A673 (cell line): Measurements from ENCODE around the gene NTRK3. TPM values are rescaled to one million over a fixed set of nuclear protein-coding genes. Genes with fewer than 3 reads are reported as not detected.

ENCODE experiments used
- BruUV-seq: library from RNA; stranded (reverse); fragments of 400-500 nt; replicated peaks from 2 replicates; lab custom pipeline; 2021; lab: Mats Ljungman, UMichigan
- CTCF ChIA-PET: fragments of 300-600 bp; sonication (Branson Sonifier 250); formaldehyde crosslinking; loops from one replicate; lab custom pipeline; 2022; ENCODE audit warnings: antibody characterized with exemption; lab: Charles Lee
- POLR2A ChIA-PET: fragments of 300-600 bp; sonication (Branson Sonifier 250); formaldehyde crosslinking; loops from one replicate; lab custom pipeline; 2022; ENCODE audit warnings: antibody characterized with exemption; ENCODE audit not compliant: low non-redundant PET; lab: Charles Lee
- DNase-seq: peaks from one replicate; pipeline ENCODE4 v3.0.0-alpha.2; 2015; ENCODE audit warnings: low spot score
- H3K27ac ChIP-seq: fragments of 200-600 bp; sonication (generic); 2 replicates; pipeline ENCODE4 v1.5.1; 2016; ENCODE audit warnings: mixed run types, low read depth, mild to moderate bottlenecking, mixed read lengths, antibody characterized with exemption, low read length; ENCODE audit not compliant: poor library complexity, severe bottlenecking
- H3K27me3 ChIP-seq: fragments of 200-600 bp; sonication (generic); replicated peaks from 2 replicates; pipeline ENCODE4 v1.6.1; 2017; ENCODE audit warnings: mixed run types, low read depth, mild to moderate bottlenecking, mixed read lengths, antibody characterized with exemption, low read length; ENCODE audit not compliant: insufficient read depth, poor library complexity
- H3K36me3 ChIP-seq: fragments of 200-600 bp; sonication (generic); 2 replicates; pipeline ENCODE4 v1.6.1; 2016; ENCODE audit warnings: mixed run types, mild to moderate bottlenecking, mixed read lengths, antibody characterized with exemption, low read length; ENCODE audit not compliant: insufficient read depth, poor library complexity, severe bottlenecking
- H3K4me1 ChIP-seq: fragments of 200-600 bp; sonication (generic); 2 replicates; pipeline ENCODE4 v1.6.1; 2017; ENCODE audit warnings: mixed run types, mild to moderate bottlenecking, mixed read lengths, antibody characterized with exemption, low read length; ENCODE audit not compliant: insufficient read depth, poor library complexity, severe bottlenecking
- H3K4me3 ChIP-seq: fragments of 200-600 bp; sonication (generic); 2 replicates; pipeline ENCODE4 v1.5.1; 2016; ENCODE audit warnings: low read depth, mixed run types, mild to moderate bottlenecking, mixed read lengths, low read length; ENCODE audit not compliant: poor library complexity, severe bottlenecking
- H3K9me3 ChIP-seq: fragments of 200-600 bp; sonication (generic); 2 replicates; pipeline ENCODE4 v1.6.1; 2016; ENCODE audit warnings: mixed run types, low read depth, mild to moderate bottlenecking, mixed read lengths, antibody characterized with exemption, low read length; ENCODE audit not compliant: poor library complexity, severe bottlenecking
- CTCF ChIP-seq: fragments of 300-800, 200-600 bp; sonication (generic); conservative IDR thresholded peaks from 2 replicates; pipeline ENCODE4 v1.5.1; 2017; ENCODE audit warnings: low read depth, mild to moderate bottlenecking, antibody characterized with exemption, low read length, moderate library complexity, mixed read lengths
- EZH2 ChIP-seq: fragments of 200-600 bp; sonication (generic); IDR thresholded peaks from 2 replicates; pipeline ENCODE4 v1.6.1; 2017; ENCODE audit warnings: borderline replicate concordance, low read depth, mild to moderate bottlenecking, mixed read lengths, antibody characterized with exemption, low read length; ENCODE audit not compliant: poor library complexity, severe bottlenecking
- intact Hi-C: fragments of 100-400 bp; cut with micrococcal nuclease; formaldehyde crosslinking; loops from one replicate; pipeline ENCODE4 v1.10.0; 2022; ENCODE audit not compliant: unreplicated experiment
- total RNA-seq: library from RNA; stranded (reverse); gene quantifications from 2 replicates; pipeline ENCODE4 v1.2.3, GENCODE V29; 2021

The NTRK3 gene
- total RNA-seq, 1 experiment from 2014 or later: not detected

GRCh38 chr15:88076328-88076727, 180.2 kb downstream of the NTRK3 start:
- no peak for DNase-seq
- Histone ChIP-seq H3K4me3 (no peak overlapping the region), H3K9me3 (no peaks in the 10 kb centered on the region), H3K36me3 (no peaks in the 10 kb centered on the region), H3K27me3 (peaks cover 15% of the 10 kb centered on the region), H3K4me1 (no peaks in the 10 kb centered on the region), H3K27ac (no peak overlapping the region)
- intact Hi-C loops: no loop called here
- ChIA-PET CTCF (no interaction called here), POLR2A (no interaction called here)
- BruUV-seq: no TSS peak
- TF ChIP-seq CTCF (no peak), EZH2 (no peak)

- BruUV-seq: no TSS peak
- intact Hi-C loops: no loop called here
Observed at GRCh38 chr15:88075102-88075501, 181.4 kb downstream of the NTRK3 start.

GRCh38 chr15:88074386-88074785, 182.2 kb downstream of the NTRK3 start:
- Histone ChIP-seq H3K9me3 (no peaks in the 10 kb centered on the region), H3K27me3 (peaks cover 21% of the 10 kb centered on the region), H3K4me1 (no peaks in the 10 kb centered on the region), H3K36me3 (no peaks in the 10 kb centered on the region), H3K4me3 (no peak overlapping the region), H3K27ac (no peak overlapping the region)
- no peak for DNase-seq
- intact Hi-C loops: no loop called here
- TF ChIP-seq CTCF: no peak
- TF ChIP-seq EZH2: no peak
- BruUV-seq: no TSS peak
- ChIA-PET CTCF (no interaction called here), POLR2A (no interaction called here)

More at GRCh38 chr15:88075102-88075501, 181.4 kb downstream of the NTRK3 start:
- DNase-seq: no peak
- Histone ChIP-seq H3K4me1 (no peaks in the 10 kb centered on the region), H3K27me3 (peaks cover 21% of the 10 kb centered on the region), H3K27ac (no peak overlapping the region), H3K4me3 (no peak overlapping the region), H3K36me3 (no peaks in the 10 kb centered on the region), H3K9me3 (no peaks in the 10 kb centered on the region)
- POLR2A ChIA-PET: no interaction called here
- TF ChIP-seq EZH2 (no peak), CTCF (no peak)
- CTCF ChIA-PET: no interaction called here

GRCh38 chr15:88073391-88073691, 183.2 kb downstream of the NTRK3 start:
- Histone ChIP-seq H3K36me3 (no peaks in the 10 kb centered on the region), H3K4me1 (no peaks in the 10 kb centered on the region), H3K27ac (no peak overlapping the region), H3K27me3 (peaks cover 21% of the 10 kb centered on the region), H3K9me3 (no peaks in the 10 kb centered on the region), H3K4me3 (no peak overlapping the region)
- no TSS peak for BruUV-seq
- TF ChIP-seq CTCF: no peak
- CTCF ChIA-PET: no interaction called here
- DNase-seq: no peak
- POLR2A ChIA-PET: no interaction called here
- intact Hi-C loops: no loop called here
